ENCODE results near the gene ALDH2.
"Not testable (repeated sequence)": the region's sequence is repeated elsewhere in the genome, so short reads cannot be mapped to it uniquely, and the experiment has no call there.

Gene ALDH2

GRCh38 chr12:111766608-111767361 lies at the start of gene ALDH2:
ALDH2 (plus strand) TSS chr12:111766933; CDS start chr12:111766983, 50 bp downstream.
- in situ Hi-C loops (cut with MboI; ENCODE audit: low pct_unique_long_range_greater_than_20kb, low sequenced_read_pairs) = no loop called here

DNA sequence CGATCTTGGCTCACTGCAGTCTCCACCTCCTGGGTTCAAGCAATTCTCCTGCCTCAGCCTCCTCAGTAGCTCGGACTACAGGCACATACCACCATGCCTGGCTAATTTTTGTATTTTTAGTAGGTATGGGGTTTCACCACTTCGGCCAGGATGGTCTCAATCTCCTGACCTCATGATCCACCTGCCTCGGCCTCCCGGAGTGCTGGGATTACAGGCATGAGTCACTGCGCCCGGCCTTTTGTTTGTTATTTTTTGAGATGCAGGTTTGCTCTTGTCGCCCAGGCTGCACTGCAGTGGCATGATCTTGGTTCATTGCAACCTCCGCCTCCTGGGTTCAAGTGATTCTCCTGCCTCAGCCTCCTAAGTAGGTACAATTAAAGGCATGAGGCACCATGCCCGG lies 47.4 kb upstream of the ALDH2 start:
- in situ Hi-C loops (cut with MboI; ENCODE audit: low pct_unique_long_range_greater_than_20kb, low sequenced_read_pairs); DNase-seq: not testable (repeated sequence)

More at GRCh38 chr12:111766608-111767361, at the start of gene ALDH2:
- no peak for DNase-seq

- in situ Hi-C loops (cut with MboI; ENCODE audit: low pct_unique_long_range_greater_than_20kb, low sequenced_read_pairs) = no loop called here
These were observed 46.3 kb upstream of the ALDH2 start for GRCh38 chr12:111720457-111720856.

DNA sequence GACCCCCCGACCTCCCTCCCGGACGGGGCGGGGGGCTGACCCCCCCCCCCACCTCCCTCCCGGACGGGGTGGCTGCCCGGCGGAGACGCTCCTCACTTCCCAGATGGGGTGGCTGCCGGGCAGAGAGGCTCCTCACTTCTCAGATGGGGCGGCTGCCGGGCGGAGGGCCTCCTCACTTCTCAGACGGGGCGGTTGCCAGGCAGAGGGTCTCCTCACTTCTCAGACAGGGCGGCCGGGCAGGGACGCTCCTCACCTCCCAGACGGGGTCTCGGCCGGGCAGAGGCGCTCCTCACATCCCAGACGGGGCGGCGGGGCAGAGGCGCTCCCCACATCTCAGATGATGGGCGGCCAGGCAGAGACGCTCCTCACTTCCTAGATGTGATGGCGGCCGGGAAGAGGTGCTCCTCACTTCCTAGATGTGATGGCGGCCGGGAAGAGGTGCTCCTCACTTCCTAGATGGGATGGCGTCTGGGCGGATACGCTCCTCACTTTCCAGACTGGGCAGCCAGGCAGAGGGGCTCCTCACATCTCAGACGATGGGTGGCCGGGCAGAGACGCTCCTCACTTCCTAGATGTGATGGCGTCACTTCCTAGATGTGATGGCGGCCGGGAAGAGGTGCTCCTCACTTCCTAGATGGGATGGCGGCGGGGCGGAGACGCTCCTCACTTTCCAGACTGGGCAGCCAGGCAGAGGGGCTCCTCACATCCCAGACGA lies 42.9 kb upstream of the ALDH2 start:
- DNase-seq; in situ Hi-C loops (cut with MboI; ENCODE audit: low pct_unique_long_range_greater_than_20kb, low sequenced_read_pairs): not testable (repeated sequence)

More at GRCh38 chr12:111720457-111720856, 46.3 kb upstream of the ALDH2 start:
- DNase-seq = no peak

DNA sequence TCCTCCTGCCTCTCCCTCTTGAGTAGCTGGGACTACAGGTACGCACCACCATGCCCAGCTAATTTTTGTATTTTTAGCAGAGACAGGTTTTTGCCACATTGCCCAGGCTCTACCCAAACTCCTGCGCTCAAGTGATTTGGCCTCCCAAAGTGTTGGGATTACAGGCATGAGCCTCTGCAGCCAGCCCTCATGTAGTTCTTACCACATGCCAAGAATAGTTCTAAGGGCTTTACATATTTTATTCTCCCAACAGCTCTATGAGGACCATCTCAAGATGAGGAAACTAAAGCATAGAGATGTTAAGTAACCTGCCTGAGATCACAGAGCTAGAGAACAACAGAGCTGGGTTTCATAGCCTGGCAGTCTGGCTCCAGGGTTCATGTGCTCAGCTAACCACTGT lies 37.9 kb upstream of the ALDH2 start:
- no peak for DNase-seq
- in situ Hi-C loops (cut with MboI; ENCODE audit: low pct_unique_long_range_greater_than_20kb, low sequenced_read_pairs) = loop anchor here (25.0 kb wide), 1 partner anchor 109 kb away; the partner anchor contains the start of gene MAPKAPK5

DNA sequence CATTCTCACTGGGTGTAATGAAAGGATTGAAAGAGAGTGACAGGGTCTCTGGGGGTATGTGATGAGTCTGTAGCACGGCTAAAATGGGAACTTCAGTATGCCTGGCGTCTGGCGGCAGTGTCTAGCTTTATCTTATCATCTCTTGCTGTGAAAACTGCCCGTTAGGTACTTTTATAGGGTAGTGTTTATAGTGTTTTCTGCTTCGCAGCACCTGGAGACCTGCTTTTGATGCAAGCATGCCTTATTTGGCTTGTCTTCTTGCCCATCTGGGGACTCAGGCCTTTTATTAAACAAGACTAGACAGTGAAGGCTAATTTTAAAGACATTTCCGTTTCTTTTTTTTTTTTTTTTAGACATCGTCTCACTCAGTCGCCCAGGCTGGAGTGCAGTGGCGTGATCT lies 36.3 kb upstream of the ALDH2 start:
- in situ Hi-C loops (cut with MboI; ENCODE audit: low pct_unique_long_range_greater_than_20kb, low sequenced_read_pairs) = loop anchor here (25.0 kb wide), 1 partner anchor 107 kb away; the partner anchor contains the start of gene MAPKAPK5
- DNase-seq = no peak

GRCh38 chr12:111732786-111733185 lies 33.9 kb upstream of the ALDH2 start:
- no peak for DNase-seq
- in situ Hi-C loops (cut with MboI; ENCODE audit: low pct_unique_long_range_greater_than_20kb, low sequenced_read_pairs) = loop anchor here (25.0 kb wide), 1 partner anchor 105 kb away; the partner anchor contains the start of gene MAPKAPK5

DNA sequence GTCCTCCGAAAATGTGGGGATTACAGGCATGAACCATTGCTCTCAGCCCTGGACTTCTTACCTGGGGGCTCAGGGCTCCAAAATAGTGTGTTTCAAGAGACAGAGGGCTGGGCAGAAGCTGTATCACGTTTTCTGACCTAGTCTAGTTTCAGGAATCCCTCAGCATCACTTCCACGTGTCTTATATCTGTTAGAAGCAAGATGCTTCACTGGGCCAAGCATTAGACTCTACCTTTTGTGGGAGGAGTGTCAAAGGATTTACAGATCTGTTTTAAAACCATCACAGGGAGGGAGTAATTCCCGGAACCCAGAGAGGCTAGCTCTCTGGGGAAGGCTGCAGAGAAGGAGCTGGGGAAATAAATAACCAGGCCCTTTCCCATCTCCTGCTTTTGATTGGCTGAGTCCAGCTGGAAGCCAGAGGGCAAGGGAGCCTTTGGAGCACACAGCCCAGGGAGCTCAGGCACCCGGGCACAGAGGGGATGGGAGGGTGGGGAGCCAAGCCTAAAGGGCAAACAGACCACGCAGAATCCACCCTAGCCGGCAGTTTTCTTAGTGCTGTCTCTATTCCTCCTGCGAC lies 33.3 kb upstream of the ALDH2 start:
- no peak for DNase-seq
- in situ Hi-C loops (cut with MboI; ENCODE audit: low pct_unique_long_range_greater_than_20kb, low sequenced_read_pairs) = loop anchor here (25.0 kb wide), 1 partner anchor 104 kb away; the partner anchor contains the start of gene MAPKAPK5

DNA sequence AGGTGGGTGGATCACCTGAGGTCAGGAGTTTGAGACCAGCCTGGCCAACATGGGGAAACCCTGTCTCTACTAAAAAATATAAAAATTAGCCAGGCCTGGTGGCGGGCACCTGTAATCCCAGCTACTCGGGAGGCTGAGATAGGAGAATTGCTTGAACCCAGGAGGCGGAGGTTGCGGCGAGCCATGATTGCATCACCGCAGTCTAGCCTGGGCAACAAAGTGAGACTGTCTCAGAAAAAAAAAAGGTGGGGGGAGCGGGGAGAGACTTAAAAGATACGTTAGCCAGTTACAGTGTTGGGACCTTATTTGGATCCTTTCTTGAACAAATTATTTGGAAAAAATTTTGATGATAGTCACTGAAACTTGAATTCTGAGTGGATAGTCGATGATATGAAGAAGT lies 27.2 kb upstream of the ALDH2 start:
- in situ Hi-C loops (cut with MboI; ENCODE audit: low pct_unique_long_range_greater_than_20kb, low sequenced_read_pairs) = loop anchor here (25.0 kb wide), 1 partner anchor 98 kb away; the partner anchor contains the start of gene MAPKAPK5
- DNase-seq = not testable (repeated sequence)

DNA sequence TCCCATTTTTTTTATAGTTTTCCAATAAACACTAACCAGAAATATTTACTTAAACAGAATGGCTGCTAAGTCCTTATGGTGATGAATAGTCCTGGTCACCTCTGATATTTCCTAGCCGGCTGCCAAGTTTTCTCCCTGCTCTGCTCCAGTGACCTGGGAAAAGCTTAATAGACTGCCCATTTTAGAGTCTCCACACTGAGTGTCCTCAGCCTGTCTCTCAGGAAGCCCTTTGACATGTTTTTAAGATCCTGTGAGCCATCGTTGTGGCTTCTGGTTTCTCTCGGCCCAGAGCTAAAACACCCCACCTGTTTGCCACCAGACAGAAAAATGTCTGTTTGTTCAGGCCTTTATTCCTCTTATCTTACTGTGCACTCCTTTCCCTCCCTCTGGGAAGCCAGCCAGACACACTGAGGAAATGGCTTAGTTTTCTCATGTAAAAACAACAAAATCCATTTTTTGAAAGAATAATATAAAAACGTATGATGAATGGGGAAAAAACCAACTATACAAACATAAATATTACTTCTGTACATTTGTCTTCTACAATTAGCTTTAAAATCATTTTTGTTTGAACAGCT lies 25.4 kb upstream of the ALDH2 start:
- DNase-seq = peak; percentile 80
- in situ Hi-C loops (cut with MboI; ENCODE audit: low pct_unique_long_range_greater_than_20kb, low sequenced_read_pairs) = loop anchor here (25.0 kb wide), 1 partner anchor 96 kb away; the partner anchor contains the start of gene MAPKAPK5

- in situ Hi-C loops (cut with MboI; ENCODE audit: low pct_unique_long_range_greater_than_20kb, low sequenced_read_pairs) = loop anchor here (25.0 kb wide), 1 partner anchor 92 kb away; the partner anchor contains the start of gene MAPKAPK5
- no peak for DNase-seq
These were observed 21.5 kb upstream of the ALDH2 start for GRCh38 chr12:111745211-111745610.

GRCh38 chr12:111747333-111747732 lies 19.4 kb upstream of the ALDH2 start:
- in situ Hi-C loops (cut with MboI; ENCODE audit: low pct_unique_long_range_greater_than_20kb, low sequenced_read_pairs) = loop anchor here (25.0 kb wide), 1 partner anchor 90 kb away; the partner anchor contains the start of gene MAPKAPK5
- no peak for DNase-seq

DNA sequence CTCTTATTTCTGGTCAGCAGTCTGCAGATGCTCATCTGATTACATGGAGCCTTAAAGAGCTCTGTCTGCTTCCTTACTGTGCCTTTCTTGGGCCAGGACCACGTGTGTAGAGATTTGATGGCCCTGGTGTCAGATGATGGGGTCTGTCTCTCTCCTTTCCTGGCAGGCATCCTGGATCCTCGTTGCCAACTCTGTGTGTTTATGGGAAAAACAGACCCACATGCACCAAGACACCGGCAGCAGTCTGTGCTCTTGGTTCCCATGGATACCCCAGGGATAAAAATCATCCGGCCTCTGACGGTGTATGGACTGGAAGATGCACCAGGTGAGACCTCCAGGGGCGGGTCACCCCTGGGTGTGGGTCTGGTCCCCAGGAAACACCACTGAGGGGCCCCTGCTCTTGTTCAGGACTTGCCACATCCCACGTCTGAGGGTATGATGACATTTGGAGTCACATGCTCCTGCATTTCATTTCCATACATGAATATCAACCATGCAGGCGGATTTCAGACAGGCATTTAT lies 18.5 kb upstream of the ALDH2 start:
- in situ Hi-C loops (cut with MboI; ENCODE audit: low pct_unique_long_range_greater_than_20kb, low sequenced_read_pairs) = loop anchor here (25.0 kb wide), 1 partner anchor 89 kb away; the partner anchor contains the start of gene MAPKAPK5
- no peak for DNase-seq

DNA sequence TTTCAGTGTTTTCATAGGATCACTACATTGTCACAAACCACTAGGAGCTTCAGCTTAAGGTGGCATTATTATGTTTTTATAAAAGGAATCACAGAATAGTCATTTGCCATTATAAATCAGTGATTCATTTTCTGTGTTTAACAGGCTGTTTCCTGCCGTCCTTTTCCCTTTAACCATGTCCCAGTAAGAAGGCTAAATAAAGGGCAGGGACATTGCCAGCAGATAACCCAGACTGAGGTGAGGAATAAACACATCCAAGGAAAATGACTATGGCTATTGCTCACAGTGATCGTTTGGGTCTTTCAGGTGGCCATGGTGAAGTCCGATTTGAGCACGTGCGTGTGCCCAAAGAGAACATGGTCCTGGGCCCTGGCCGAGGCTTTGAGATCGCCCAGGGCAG lies 17.9 kb upstream of the ALDH2 start:
- in situ Hi-C loops (cut with MboI; ENCODE audit: low pct_unique_long_range_greater_than_20kb, low sequenced_read_pairs) = loop anchor here (25.0 kb wide), 1 partner anchor 88 kb away; the partner anchor contains the start of gene MAPKAPK5
- DNase-seq = no peak

DNA sequence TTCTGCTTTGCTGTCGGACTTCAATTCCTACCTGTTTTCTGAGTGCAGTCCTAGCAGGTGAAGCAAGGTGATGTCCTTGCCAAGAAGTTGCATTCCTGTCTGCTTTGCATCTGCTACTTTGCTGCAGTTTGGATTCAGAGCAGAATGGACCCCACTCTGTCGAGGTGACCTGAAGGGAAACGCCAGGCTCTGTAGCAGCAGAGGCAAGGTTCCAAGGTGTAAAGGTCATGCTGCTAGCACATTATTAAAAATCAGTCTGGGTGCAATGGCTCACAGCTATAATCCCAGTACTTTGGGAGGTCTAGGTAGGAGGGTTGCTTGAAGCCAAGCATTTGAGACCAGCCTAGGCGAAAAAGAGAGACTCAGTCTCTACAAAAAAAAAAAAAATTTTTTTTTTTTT lies 17.3 kb upstream of the ALDH2 start:
- no peak for DNase-seq
- in situ Hi-C loops (cut with MboI; ENCODE audit: low pct_unique_long_range_greater_than_20kb, low sequenced_read_pairs) = loop anchor here (25.0 kb wide), 1 partner anchor 88 kb away; the partner anchor contains the start of gene MAPKAPK5

DNA sequence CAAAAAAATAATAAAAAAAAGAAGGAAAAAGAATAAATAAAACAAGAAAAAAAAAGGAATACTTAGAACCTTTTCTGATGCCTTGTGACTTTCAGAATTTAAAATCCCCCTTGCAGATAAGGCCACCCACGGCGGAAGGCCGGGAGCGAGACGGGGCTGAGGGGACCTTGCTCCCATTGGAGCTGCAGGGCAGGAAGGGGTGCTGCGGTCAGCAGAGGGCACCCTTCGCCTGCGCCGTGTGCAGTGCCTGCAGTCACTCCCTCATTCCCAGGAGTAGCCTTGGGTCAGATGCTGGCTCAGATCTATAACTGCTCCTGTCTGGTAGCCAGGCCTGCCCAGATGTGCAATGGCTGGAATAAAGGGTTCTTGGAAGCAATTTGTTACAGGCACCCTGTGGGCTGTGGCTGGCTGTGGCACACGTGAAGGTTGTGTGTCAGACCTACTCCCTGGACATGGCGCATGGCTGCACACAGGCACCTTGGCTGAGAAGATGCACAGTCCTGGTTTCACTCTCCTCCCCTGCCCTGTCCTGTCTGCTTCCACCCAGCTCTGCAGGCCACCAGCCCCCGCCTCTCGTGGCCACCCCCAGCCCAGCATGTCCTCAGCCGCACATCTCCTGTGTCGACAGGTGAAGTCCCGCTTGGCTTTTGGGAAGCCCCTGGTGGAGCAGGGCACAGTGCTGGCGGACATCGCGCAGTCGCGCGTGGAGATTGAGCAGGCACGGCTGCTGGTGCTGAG lies 13.4 kb upstream of the ALDH2 start:
- DNase-seq = peak; percentile 54
- in situ Hi-C loops (cut with MboI; ENCODE audit: low pct_unique_long_range_greater_than_20kb, low sequenced_read_pairs) = no loop called here

DNA sequence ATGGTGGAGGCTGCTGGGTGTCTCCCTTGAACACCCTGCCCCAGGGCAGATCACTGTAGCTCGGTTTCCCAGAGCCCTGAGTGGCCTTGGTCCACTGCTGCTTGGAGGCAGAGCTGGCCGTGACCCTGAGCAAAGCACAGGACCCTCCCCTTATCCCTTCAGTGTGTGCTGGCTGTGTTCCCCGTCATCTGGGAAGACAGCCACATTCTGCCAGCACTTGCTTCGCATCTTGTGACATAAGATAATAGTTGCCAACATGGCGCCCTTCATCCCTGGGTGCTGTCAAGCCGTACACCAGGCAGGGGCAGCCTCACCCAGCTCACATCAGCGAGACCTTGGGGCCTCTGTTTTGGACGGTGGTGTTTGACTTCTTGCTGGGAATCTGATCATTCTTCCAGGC lies 12.1 kb upstream of the ALDH2 start:
- in situ Hi-C loops (cut with MboI; ENCODE audit: low pct_unique_long_range_greater_than_20kb, low sequenced_read_pairs) = no loop called here

GRCh38 chr12:111756196-111756595 lies 10.5 kb upstream of the ALDH2 start:
- in situ Hi-C loops (cut with MboI; ENCODE audit: low pct_unique_long_range_greater_than_20kb, low sequenced_read_pairs) = no loop called here
- DNase-seq = no peak

More for the DNA sequence above, 12.1 kb upstream of the ALDH2 start:
- DNase-seq = no peak

All from KBM-7 (cell line).